Right renal cortex interstitium (tissue), 3 donors: Measurements from ENCODE around the gene VTI1A. TPM values are rescaled to one million over a fixed set of nuclear protein-coding genes. Genes with fewer than 3 reads are reported as not detected.

Source experiments
- DNase-seq, 3 donors: peaks; one replicate each; pipeline ENCODE4 v3.0.0-alpha.2; 2013; ENCODE audit warnings: low read depth in 3 of 3, low spot score in 2 of 3
- polyA plus RNA-seq, 3 donors: library from polyadenylated mRNA; unstranded; fragments of 120-200 nt; gene quantifications; one replicate each; pipeline ENCODE4 v1.2.1, GENCODE V29; 2013; ENCODE audit not compliant: insufficient read length in 3 of 3

Gene VTI1A
- polyA plus RNA-seq, 3 donors: 22.3 to 24.8 (median 23.8) TPM

DNA sequence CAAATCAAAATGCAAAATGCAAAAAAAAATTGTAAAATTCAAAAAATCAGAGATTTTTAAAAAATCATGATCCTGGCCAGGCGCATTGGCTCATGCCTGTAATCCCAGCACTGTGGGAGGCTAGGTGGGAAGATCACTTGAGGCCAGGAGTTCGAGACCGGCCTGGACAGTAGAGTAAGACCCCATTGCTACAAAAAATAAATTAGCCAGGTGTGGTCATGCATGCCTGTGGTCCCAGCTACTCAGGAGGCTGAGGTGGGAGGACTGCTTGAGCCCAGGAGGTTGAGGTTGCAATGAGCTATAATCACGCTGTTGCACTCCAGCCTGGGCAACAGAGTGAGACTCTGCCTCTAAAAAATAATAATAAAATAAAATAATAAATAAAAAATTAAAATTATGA lies 347.2 kb downstream of the VTI1A start:
- DNase-seq: no peak

DNA sequence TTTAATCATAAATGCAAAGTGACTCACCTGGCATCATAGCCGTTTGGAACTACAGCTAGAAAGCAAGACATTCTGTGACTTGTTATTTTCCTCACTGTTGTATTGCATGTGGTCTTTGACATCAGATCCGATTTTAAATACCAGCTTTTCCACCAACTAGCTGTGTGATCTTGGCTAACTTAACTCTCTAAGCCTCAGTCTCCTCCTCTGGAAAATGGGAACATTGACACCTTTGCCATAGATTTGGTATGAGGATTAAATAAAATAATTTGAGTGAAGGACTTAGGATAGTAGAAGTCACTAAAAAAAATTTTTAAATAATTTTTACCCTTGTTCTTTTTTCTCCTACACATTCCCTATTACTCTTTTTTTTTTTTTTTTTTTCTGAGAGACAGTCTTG lies 348.1 kb downstream of the VTI1A start:
- no peak for DNase-seq

DNA sequence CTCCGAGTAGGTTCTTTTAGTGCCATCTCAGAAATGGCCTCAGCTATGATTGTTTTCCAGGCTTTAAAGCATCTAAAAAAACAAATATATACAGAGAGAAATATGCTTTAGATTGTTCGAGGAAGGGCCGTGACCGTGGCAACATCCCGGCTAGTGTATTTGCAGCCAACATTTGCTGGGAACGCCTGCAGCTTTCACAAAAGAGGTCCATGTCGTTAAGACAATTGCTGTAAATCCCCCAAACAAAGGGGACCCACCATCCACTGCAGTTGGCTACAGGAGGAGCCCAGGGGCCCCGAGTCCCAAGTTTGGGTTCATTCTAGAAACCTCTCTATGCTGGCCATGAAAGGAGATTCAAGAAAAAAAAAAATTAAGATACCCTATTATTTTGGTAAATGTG lies 350.2 kb downstream of the VTI1A start:
- no peak for DNase-seq

DNA sequence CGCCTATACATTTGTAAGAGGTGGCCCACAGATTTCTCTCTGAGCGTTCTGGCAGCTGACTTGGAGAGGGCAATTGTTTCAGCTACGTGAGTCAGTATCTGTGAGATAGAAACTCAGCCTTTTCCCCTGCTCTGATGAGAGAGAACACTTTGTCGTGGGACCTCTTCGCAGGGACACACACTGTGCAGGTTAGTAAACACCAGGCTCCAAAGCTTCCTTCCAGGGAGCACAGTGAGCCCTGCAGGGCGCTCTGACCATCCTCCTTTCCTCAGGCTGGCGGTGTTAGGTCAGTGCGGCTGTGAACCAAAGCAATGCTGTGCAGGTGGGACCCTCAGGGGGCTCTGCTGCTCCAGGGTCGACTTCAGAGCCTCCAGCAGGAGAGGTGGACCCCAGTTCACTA lies 350.8 kb downstream of the VTI1A start:
- DNase-seq: no peak

DNA sequence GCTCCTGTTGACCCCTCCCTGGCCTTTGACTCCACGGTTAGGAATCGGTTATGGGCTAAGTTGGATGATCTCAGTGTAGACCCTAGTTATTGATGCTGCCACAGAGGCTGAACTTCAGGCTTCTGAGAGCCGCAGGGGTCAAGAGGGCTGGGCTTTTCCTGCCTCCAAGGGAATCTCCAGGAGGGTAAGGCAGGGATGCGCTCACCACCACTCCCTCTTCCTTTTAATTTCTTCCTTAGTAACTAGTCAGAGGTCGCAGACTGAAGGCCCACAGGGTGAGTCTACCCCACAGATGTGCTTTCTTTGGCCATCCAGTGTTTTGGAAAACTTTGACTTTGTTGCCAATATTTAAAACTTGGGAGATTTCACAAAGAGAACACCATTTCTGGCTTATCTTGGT lies 352.0 kb downstream of the VTI1A start:
- no peak for DNase-seq

DNA sequence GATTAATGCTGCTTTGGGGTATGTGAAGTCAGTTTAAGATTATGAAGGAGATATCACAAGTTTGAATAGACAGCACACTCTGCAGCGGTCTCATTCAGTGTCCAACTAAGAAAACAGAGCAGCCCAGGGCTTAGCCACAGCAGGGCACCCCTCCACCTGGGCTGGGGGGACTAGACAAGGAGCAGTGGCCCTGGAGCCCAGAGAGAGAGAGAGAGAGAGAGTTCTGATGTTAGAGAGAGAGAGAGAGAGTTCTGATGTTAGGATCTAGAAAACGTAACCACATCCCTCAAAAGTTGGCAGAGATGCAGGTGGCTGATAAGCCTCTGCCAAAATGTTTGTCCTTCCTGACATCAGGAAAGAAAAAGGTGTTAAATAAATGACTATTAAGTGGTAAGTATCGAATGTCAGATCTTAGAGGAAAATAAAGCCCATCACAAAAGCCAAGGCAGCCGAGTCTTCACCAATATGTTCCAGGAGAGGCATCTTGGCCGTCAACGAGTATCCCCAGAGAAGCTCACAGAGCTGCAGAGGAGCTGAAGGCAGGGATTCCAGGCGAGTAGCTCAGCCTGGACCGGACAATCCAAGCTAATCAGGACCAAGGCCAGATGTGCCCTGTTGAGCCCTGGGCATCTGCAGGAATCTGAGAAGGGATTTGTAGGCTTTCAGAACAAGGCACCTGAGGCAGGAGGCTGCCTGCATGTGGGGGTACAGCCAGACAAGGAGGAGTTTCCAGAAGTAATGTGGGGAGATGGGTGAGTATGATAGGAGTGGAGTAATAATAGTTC lies 352.9 kb downstream of the VTI1A start:
- DNase-seq: no peak

DNA sequence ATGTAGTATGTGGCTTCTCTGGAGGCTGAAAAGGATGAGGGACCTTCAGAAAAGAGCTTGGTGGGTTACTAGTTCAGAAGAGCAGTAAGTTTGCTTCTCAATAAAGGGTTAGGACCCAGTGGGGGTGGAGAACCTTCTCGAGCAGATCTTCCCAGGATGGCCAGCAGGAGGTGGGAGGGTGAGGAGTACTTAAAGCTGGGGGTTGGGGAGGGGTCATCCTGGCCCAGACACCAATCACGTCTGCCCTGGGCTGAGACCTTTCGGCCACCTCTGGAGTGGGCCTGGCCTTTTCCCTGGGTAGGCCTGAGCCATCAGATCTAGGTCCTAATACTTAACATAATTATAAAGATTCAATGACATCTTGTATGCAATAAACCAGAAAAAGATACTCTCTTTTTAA lies 354.0 kb downstream of the VTI1A start:
- DNase-seq: no peak

DNA sequence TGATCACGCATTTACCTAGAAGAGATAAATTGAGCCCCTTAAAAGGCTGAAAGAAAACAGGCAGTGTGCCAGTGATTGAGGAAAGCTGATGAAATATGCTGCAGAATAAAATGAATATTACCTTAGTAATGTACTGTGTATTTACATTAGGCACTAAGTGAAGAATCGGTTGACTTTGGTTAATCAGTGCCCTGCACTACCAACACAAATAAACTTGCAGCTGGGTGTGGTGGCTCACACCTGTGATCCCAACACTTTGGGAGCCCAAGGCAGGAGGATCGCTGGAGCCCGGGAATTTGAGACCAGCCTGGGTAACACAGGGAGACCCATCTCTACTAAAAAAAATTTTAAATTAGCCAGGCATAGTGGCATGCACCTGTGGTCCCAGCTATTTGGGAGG lies 354.7 kb downstream of the VTI1A start:
- DNase-seq: no peak

DNA sequence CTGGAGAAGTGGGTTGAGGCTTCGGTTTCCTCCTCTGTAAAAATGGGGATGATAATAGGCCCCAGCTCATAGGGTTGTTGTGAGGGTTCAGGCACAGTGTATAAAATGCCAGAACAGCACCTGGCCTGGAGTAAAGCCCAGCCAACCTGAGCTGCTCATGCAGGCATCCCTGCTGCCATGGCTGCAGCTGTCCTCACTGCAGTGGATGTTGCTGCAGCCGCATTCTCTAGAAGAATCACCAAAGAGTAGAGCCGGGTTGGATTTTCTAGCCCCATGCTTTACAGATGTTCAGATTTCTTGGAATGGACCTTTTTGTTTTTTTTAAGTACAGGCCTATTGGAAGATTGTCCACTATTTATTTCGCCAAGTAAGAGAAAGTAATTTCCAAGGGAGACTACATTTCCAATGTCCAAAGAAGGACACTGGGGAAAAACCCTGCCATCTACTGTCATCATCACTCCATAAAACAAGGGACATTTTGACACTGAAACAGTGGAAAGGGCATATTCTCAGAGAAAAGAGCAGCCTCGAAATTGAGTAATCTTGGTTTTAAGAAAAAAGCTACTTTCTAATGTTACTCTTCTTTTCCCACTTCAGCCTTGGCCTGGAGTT lies 355.5 kb downstream of the VTI1A start:
- DNase-seq: no peak

DNA sequence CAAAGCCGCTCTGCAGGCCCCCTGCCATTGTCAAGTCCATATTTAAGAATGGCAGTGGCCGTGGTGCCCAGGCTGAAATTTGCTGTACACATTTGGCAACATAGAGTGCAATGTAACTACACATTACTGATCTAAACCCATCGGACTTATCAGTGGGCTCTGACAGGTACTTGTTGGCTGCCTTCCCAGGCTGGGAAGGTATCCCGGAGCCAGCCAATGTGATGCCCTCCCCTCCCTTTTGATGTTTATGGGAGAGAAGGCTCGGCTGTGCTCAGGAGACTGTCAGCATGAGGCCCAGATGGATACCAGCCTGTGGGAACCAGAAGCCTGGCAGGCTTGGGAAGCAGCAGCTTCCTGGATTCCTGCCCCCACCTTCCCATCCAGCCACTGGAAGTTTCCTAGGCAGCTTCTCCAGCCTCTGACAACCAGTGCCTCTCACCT lies 357.0 kb downstream of the VTI1A start:
- DNase-seq: no peak

DNA sequence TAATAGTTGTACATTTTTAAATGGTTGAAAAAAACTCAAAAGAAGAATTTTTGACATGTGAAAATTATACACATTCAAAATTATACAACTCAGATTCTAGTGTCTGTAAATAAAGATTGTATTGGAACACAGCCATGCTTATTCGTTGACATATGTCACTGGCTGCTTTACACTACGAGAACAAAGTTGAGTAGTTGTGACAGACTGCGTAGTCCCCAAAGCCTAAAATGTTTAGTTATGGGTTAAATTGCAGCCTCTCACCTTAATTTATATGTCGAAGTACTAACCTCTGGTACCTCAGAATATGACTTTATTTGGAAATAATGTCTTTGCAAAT lies 358.2 kb downstream of the VTI1A start:
- no peak for DNase-seq

DNA sequence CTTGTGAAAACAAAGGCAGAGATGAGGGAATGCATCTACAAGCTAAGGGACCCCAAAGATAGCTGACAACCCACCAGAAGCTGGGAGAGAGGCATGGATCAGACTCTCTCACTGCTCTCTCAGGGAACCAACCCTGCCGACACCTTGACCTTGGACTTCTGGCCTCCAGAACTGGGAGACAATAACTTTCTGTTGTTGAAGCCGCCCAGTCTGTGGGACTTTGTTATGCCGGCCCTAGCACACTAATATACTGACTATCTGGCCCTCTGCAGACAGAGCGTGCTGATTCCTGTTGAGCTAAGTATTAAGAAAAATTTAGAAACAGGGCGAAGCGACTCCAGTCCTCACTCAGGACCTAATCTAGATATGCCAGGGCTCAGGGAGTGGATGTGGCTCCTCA lies 358.7 kb downstream of the VTI1A start:
- DNase-seq: no peak

DNA sequence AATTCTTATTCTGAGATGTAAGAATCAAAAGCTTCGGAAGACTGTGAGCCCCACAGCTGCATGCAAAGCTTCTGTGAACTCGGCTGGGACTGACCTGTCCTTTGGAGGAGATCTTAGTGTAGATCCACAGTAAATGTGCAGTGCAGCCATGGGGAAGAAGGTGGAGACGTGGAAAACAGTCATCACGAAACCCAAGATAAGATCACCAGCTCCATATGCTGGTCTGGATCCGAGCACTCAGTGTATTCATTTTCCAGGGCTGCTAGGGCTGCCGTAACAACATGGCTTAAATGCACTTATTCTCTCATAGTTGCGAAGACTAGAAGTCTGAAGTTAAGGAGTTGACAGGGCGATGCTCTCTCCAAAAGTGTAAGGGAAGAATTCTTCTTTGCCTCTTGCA lies 360.0 kb downstream of the VTI1A start:
- DNase-seq: no peak

DNA sequence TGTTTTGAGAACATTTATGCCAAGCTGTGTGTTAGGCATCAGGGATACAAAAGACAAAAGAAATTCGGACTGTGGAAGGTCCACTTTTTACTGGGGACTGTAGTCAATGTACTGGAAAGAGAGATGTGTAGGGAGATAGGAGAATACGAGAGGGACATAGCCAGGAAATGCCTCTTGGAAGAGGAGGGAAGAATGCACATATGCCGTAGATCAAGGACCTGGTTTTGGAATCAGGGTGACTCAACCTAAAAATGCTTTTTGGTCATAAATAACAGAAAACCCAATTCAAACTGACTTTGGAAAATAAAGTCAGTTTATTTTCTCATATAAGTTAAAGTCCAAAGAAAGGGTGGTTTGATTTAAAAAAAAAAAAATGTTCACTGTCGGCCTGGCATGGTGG lies 362.7 kb downstream of the VTI1A start:
- DNase-seq: no peak

DNA sequence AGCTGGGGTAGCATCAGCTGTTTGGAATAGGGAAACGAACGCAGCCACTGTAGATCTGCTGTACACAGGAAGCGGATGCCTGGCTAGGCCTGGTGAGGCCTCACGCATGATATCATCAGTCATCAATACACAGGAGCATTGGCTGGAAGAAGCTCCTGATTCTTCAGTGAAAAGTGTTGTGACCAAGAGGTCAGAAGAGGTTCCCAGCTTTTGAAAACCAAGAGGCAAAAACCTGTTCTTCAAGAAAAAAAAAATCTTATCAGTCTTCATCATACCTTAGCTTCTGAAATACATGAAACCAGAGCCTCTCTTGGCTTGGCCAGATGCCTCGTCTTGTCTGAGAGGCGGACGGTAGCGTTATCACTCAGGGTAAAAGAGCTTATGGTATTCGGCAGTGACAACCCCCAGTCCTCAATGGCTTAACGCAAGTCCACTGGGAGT lies 363.7 kb downstream of the VTI1A start:
- no peak for DNase-seq

DNA sequence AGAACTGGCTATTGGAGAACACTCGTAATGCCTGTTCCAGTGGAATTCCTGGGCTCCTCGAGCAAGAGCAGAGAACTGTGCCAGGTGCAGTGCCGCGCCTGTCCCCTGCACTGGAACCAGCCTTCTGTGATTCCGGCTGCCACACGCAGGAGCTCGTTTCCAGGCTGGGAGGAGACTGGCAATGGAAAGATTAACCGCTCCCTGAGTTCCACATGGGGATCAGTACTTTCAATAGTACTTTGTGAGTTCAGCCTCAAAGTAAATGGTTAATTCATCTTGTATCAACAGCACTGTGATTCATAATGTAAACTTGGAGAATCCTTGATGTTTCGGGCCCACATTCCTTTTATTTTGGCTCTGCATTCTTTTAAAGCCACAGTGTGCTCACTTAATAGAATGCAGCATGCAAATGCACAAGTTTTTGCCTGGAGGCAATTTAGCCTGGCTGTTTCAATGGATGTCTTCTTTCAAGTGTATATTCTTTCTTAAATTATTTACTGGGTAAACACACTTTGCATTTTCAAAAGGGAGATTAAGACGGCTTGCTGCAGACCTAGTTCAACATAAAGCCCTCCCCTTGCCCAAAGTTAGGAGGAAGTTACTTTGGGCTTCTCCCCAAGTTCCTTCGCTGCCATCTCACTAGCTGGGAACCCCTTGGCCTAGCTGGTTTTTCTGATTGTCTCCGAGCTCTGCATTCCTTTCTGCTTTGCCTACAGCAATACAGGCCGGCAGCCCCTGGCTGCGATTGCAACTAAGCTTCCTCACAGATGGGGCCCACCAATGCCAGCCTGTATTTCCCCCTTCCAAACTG lies 364.9 kb downstream of the VTI1A start:
- DNase-seq: no peak

DNA sequence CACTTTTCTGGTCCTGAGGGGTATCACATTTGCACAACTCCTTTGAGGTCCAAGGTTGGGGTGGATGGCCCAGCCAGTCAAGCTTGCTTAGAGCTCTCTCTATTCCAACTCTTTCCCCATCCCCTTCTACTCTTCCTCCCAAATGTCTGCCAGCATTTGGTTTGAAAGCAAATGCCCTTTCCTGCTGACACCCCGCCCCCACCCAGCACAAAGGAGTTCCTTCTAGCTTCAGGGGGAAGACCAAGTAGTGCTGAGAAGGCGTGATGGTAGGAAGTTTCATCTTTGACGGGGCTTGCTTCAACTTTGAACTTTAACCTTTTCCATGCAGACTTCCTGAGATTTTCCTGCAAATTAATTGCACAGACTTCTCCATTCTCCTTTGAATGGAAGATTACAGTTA lies 365.6 kb downstream of the VTI1A start:
- DNase-seq: no peak

DNA sequence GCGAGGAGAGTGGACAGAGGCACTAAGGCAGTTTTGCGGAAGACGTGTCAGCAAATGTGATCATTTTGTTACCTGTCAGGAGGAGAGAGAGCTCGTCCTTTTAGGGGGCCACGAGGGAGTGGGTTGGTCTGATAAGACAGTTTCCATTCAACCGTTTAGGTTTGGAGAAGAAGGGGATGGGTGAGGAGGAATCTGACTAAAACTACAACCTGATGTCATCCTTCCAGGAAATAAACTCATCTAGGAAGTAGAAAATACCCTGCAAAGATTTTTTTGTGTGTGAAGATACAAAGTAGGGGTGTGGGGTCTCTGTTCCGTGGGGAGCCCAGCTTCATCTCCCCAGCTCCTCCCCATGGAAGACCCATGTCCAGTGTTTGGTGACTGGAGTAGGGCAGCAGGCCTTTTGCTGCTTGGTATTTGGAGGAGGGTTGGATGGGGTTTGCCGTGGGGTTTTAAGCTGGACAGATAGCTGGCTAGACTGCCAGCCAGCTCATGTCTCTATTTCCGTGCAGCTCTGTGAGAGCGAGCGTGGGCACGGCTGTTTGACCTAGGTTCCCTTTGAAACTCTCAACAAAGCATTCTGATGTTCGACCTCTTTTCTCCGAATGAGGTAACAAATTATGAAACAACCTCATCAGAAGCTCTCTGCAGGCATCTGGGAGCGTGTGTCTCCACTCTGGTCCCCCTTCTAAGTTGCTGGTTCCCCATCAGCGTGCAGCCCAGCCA lies 367.0 kb downstream of the VTI1A start:
- DNase-seq: no peak

DNA sequence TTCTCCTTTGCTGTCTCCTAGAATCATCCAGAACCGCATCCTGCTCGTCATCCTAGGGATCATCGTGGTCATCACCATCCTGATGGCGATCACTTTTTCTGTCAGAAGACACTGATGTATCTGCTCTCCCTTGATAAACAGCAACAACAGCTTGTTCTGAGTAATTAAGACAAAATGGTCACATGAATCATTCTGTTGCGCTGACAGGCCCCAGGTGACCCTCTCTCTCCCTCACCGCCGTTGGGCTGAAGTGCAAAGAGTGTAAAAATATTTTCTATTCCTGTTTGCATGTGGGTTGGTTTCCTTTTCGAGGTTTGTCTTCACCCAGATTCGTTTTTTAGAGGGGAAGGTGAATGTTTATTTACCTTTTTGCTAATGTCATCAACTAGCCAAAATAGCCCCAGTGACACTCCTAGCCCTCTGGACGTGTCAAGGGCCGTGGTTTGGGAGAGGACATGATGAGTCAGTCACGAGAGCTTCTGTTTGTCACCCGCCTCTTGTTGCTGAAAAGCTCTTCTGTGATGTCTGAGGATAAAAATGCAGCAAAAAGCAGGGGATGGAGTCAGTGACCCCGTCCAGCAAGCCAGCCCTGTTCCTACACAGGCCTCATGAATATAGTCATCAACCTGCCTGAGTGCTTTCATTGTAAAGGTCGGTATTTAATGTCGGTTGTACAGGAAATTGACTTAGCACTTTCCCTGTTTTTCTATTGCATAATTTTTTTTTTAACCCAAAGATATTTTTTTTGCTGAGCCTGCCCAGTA lies 368.4 kb downstream of the VTI1A start:
- no peak for DNase-seq

DNA sequence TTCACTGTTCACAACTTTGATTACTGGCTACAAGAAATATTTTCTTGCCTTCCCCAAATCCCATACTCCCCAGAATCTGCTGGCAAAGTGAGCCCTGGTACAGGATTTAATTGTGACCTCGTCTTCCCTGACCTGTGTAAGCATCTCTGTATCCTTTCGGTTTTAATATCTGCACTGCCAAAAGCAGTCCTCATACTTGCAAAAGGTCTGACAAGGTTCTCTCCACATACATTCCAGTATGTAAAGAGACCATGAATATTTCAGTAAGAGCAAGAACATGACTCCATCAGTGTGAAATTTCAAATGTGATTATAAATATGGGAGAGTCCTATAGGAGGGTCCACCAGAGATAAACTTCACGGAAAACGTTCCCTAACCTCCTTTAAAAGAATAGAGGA lies 369.0 kb downstream of the VTI1A start:
- no peak for DNase-seq
